Right hindlimb (tissue), 1 donor: ENCODE measurements around the gene FUT1.
A peak's percentile ranks its signal among the peaks of the same experiment; 100 is the strongest.
"Not testable (repeated sequence)": the region's sequence is repeated elsewhere in the genome, so short reads cannot be mapped to it uniquely, and the experiment has no call there.

Experiments used
- DNase-seq: peaks from one replicate; pipeline ENCODE4 v3.0.0-alpha.2; 2018

The FUT1 gene

GRCh38 chr19:48740164-48740972 lies 12.1 kb downstream of the FUT1 start, which contains the start of gene RASIP1:
Gene RASIP1 (minus strand): TSS chr19:48740610. CDS start chr19:48740282, 328 bp downstream.
- DNase-seq: peak; percentile 51

- no peak for DNase-seq
Observed at GRCh38 chr19:48739404-48740163, 12.9 kb downstream of the FUT1 start.

GRCh38 chr19:48738557-48739403 lies 13.7 kb downstream of the FUT1 start:
- peak; percentile 97 for DNase-seq

GRCh38 chr19:48737360-48737998 lies 15.0 kb downstream of the FUT1 start:
- peak; percentile 56 for DNase-seq

GRCh38 chr19:48735031-48735615 lies 17.3 kb downstream of the FUT1 start:
- no peak for DNase-seq

GRCh38 chr19:48734625-48735024 lies 17.8 kb downstream of the FUT1 start:
- no peak for DNase-seq

GRCh38 chr19:48731452-48731851 lies 21.0 kb downstream of the FUT1 start:
- no peak for DNase-seq

GRCh38 chr19:48728911-48729664 lies 23.4 kb downstream of the FUT1 start:
- DNase-seq: no peak

GRCh38 chr19:48726556-48726955 lies 25.9 kb downstream of the FUT1 start:
- no peak for DNase-seq

GRCh38 chr19:48724796-48725753 lies 27.4 kb downstream of the FUT1 start:
- DNase-seq: peak; percentile 90

GRCh38 chr19:48722196-48722708 lies 30.2 kb downstream of the FUT1 start:
- DNase-seq: no peak

- DNase-seq: peak; percentile 99
Observed at GRCh38 chr19:48720613-48721296, 31.7 kb downstream of the FUT1 start.

- DNase-seq: no peak
Observed at GRCh38 chr19:48720251-48720612, 32.2 kb downstream of the FUT1 start.

- peak; percentile 83 for DNase-seq
Observed at GRCh38 chr19:48719263-48720171, 32.9 kb downstream of the FUT1 start, which contains the start of gene MAMSTR. Gene MAMSTR (minus strand): TSS chr19:48719725. CDS start chr19:48719031, 694 bp downstream.

- peak; percentile 53 for DNase-seq
Observed at GRCh38 chr19:48718711-48719231, 33.7 kb downstream of the FUT1 start.

- not testable (repeated sequence) for DNase-seq
Observed at GRCh38 chr19:48718106-48718505, 34.3 kb downstream of the FUT1 start.

- peak; percentile 96 for DNase-seq
Observed at GRCh38 chr19:48716562-48717291, 35.7 kb downstream of the FUT1 start.
